Activated CD4-positive, alpha-beta T cell treated with anti-CD3 and anti-CD28 coated beads, Interleukin-2, Interleukin-6, amounts not matched to agents 100 ng/mL and 50 ng/mL, durations not matched to agents 16 hours and 8 hours (primary cell): Measurements from ENCODE around the gene MT4.

Experiments
- DNase-seq: peaks from one replicate; pipeline ENCODE4 v3.0.0-alpha.2; 2020

The MT4 gene

GRCh38 chr16:56564793-56565477 is at the start of gene MT4:
Gene MT4 (plus strand): TSS chr16:56565073. CDS start chr16:56565129, 56 bp downstream.
- DNase-seq = no peak

- no peak for DNase-seq
Measured at GRCh38 chr16:56515665-56516064, 49.2 kb upstream of the MT4 start.

GRCh38 chr16:56517206-56517605 is 47.7 kb upstream of the MT4 start:
- no peak for DNase-seq

- no peak for DNase-seq
Measured at GRCh38 chr16:56518425-56518824, 46.4 kb upstream of the MT4 start.

GRCh38 chr16:56519459-56520250 is 45.2 kb upstream of the MT4 start, which contains the start of gene BBS2:
Gene BBS2 (minus strand): TSS chr16:56520024. CDS start chr16:56519862, 162 bp downstream.
- peak; percentile 94 for DNase-seq

GRCh38 chr16:56520251-56520577 is 44.7 kb upstream of the MT4 start:
- no peak for DNase-seq

GRCh38 chr16:56525236-56525635 is 39.6 kb upstream of the MT4 start:
- DNase-seq = no peak

- DNase-seq = no peak
Measured at GRCh38 chr16:56530872-56531271, 34.0 kb upstream of the MT4 start.

GRCh38 chr16:56532714-56533113 is 32.2 kb upstream of the MT4 start:
- no peak for DNase-seq

- DNase-seq = no peak
Measured at GRCh38 chr16:56534847-56535383, 30.0 kb upstream of the MT4 start.

- no peak for DNase-seq
Measured at GRCh38 chr16:56538331-56538730, 26.5 kb upstream of the MT4 start.

- DNase-seq = no peak
Measured at GRCh38 chr16:56539656-56540055, 25.2 kb upstream of the MT4 start.

GRCh38 chr16:56542039-56542438 is 22.8 kb upstream of the MT4 start:
- no peak for DNase-seq

- DNase-seq = no peak
Measured at GRCh38 chr16:56547120-56547948, 17.5 kb upstream of the MT4 start.

GRCh38 chr16:56547949-56548567 is 16.8 kb upstream of the MT4 start:
- DNase-seq = no peak

GRCh38 chr16:56549161-56549560 is 15.7 kb upstream of the MT4 start:
- no peak for DNase-seq

- DNase-seq = peak; percentile 6
Measured at GRCh38 chr16:56549744-56550385, 15.0 kb upstream of the MT4 start.

- DNase-seq = no peak
Measured at GRCh38 chr16:56551796-56552738, 12.8 kb upstream of the MT4 start.

GRCh38 chr16:56554441-56554840 is 10.4 kb upstream of the MT4 start:
- no peak for DNase-seq

GRCh38 chr16:56558024-56558747 is 6.7 kb upstream of the MT4 start:
- DNase-seq = no peak
